ENCODE results near the gene MEGF6.

GRCh38 chr1:3548895-3549294 lies 62.4 kb downstream of the MEGF6 start:
- TF ChIP-seq CTCF (IDR thresholded peaks at IDR 0.05): no peak
- TF ChIP-seq POLR2A (IDR thresholded peaks at IDR 0.05): no peak

All from heart left ventricle (tissue), 13 donors.